HEK293 (cell line): ENCODE results near the gene PWWP2B.

Experiments used
- SALL2 ChIP-seq: fragments of 450-650 bp; formaldehyde crosslinking; IDR thresholded peaks from 2 replicates; pipeline ENCODE4 v1.5.0; 2017; ENCODE audit warnings: missing biosample characterization, mild to moderate bottlenecking, missing genetic modification characterization, borderline replicate concordance
- ZNF548 ChIP-seq: fragments of 450-650 bp; formaldehyde crosslinking; IDR thresholded peaks from 2 replicates; pipeline ENCODE4 v1.5.1; 2016; ENCODE audit warnings: missing biosample characterization, missing genetic modification characterization
- ZNF624 ChIP-seq: fragments of 450-650 bp; formaldehyde crosslinking; IDR thresholded peaks from 2 replicates; pipeline ENCODE4 v1.5.1; 2017; ENCODE audit warnings: missing biosample characterization, missing genetic modification characterization
- ZSCAN30 ChIP-seq: fragments of 450-650 bp; IDR thresholded peaks from 2 replicates; pipeline ENCODE4 v1.5.1; 2018; ENCODE audit warnings: missing biosample characterization, mild to moderate bottlenecking, missing genetic modification characterization, moderate library complexity
- TF ChIP-seq, protein P1 (sequence below): fragments of 450-650 bp; formaldehyde crosslinking; IDR thresholded peaks from 2 replicates; pipeline ENCODE4; 2016; ENCODE audit warnings: missing biosample characterization, missing genetic modification characterization
- TF ChIP-seq, protein P2 (sequence below): fragments of 450-650 bp; formaldehyde crosslinking; IDR thresholded peaks from 2 replicates; pipeline ENCODE4 v1.5.1; 2016; ENCODE audit warnings: missing biosample characterization, missing genetic modification characterization
- TF ChIP-seq, protein P3 (sequence below): sonication (generic); formaldehyde crosslinking; IDR thresholded peaks from 2 replicates; pipeline ENCODE4 v1.8.1; 2022; ENCODE audit warnings: mild to moderate bottlenecking, moderate library complexity, missing genetic modification reagents

- TF ChIP-seq ZSCAN30 (no peak), SALL2 (tag by site-specific recombination) (no peak), ZNF548 (tag by site-specific recombination) (no peak), ZNF624 (no peak)
- TF ChIP-seq, protein P1, sequence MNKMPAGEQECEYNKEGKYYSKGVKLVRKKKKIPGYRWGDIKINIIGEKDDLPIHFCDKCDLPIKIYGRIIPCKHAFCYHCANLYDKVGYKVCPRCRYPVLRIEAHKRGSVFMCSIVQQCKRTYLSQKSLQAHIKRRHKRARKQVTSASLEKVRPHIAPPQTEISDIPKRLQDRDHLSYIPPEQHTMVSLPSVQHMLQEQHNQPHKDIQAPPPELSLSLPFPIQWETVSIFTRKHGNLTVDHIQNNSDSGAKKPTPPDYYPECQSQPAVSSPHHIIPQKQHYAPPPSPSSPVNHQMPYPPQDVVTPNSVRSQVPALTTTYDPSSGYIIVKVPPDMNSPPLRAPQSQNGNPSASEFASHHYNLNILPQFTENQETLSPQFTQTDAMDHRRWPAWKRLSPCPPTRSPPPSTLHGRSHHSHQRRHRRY (tag by site-specific recombination), result no peak
- TF ChIP-seq, protein P2, sequence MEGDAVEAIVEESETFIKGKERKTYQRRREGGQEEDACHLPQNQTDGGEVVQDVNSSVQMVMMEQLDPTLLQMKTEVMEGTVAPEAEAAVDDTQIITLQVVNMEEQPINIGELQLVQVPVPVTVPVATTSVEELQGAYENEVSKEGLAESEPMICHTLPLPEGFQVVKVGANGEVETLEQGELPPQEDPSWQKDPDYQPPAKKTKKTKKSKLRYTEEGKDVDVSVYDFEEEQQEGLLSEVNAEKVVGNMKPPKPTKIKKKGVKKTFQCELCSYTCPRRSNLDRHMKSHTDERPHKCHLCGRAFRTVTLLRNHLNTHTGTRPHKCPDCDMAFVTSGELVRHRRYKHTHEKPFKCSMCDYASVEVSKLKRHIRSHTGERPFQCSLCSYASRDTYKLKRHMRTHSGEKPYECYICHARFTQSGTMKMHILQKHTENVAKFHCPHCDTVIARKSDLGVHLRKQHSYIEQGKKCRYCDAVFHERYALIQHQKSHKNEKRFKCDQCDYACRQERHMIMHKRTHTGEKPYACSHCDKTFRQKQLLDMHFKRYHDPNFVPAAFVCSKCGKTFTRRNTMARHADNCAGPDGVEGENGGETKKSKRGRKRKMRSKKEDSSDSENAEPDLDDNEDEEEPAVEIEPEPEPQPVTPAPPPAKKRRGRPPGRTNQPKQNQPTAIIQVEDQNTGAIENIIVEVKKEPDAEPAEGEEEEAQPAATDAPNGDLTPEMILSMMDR (tag by site-specific recombination), result no peak
- TF ChIP-seq, protein P3, sequence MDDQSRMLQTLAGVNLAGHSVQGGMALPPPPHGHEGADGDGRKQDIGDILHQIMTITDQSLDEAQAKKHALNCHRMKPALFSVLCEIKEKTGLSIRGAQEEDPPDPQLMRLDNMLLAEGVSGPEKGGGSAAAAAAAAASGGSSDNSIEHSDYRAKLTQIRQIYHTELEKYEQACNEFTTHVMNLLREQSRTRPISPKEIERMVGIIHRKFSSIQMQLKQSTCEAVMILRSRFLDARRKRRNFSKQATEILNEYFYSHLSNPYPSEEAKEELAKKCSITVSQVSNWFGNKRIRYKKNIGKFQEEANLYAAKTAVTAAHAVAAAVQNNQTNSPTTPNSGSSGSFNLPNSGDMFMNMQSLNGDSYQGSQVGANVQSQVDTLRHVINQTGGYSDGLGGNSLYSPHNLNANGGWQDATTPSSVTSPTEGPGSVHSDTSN (CRISPR knock-in tag), result no peak
Measured at GRCh38 chr10:132454296-132455198, 57.5 kb downstream of the PWWP2B start.
